Neuronal stem cell (in vitro differentiated cells): ENCODE measurements around the gene NECAB3.
"Not testable (repeated sequence)": the region's sequence is repeated elsewhere in the genome, so short reads cannot be mapped to it uniquely, and the experiment has no call there.

Experiments used
- DNase-seq: peaks from one replicate; pipeline ENCODE4 v3.0.0-alpha.2; 2013; ENCODE audit warnings: low spot score
- H2AFZ ChIP-seq: one replicate; pipeline ENCODE4 v1.6.1; 2013; ENCODE audit warnings: mild to moderate bottlenecking, low read length, inconsistent platforms
- H2AK5ac ChIP-seq: 2 replicates; pipeline ENCODE4 v1.6.1; 2013; ENCODE audit warnings: low read depth, mild to moderate bottlenecking, inconsistent platforms, low read length, moderate library complexity, mixed read lengths
- H2BK120ac ChIP-seq: 2 replicates; pipeline ENCODE4 v1.6.1; 2013; ENCODE audit warnings: low read depth, mild to moderate bottlenecking, inconsistent platforms, low read length, moderate library complexity, mixed read lengths
- H2BK12ac ChIP-seq: one replicate; pipeline ENCODE4 v1.6.1; 2013; ENCODE audit warnings: low read length, inconsistent platforms
- H2BK15ac ChIP-seq: 2 replicates; pipeline ENCODE4 v1.6.1; 2013; ENCODE audit warnings: mild to moderate bottlenecking, low read length, inconsistent platforms, mixed read lengths
- H2BK5ac ChIP-seq: one replicate; pipeline ENCODE4 v1.6.1; 2013; ENCODE audit warnings: inconsistent platforms, mild to moderate bottlenecking, low read length, moderate library complexity
- H3K14ac ChIP-seq: one replicate; pipeline ENCODE4 v1.6.1; 2013; ENCODE audit warnings: low read length, inconsistent platforms
- H3K18ac ChIP-seq: 2 replicates; pipeline ENCODE4 v1.6.1; 2013; ENCODE audit warnings: low read length, inconsistent platforms
- H3K23ac ChIP-seq: 2 replicates; pipeline ENCODE4 v1.6.1; 2013; ENCODE audit warnings: low read depth, mild to moderate bottlenecking, mixed read lengths, low read length, inconsistent platforms; ENCODE audit not compliant: poor library complexity
- H3K27ac ChIP-seq: replicated peaks from 3 replicates; pipeline ENCODE4 v1.5.1; 2013; ENCODE audit warnings: low read length, inconsistent platforms
- H3K27me3 ChIP-seq, 3 experiments: 2 replicates each; pipeline ENCODE4 v1.6.1; 2013; ENCODE audit warnings: low read length in 3 of 3, mild to moderate bottlenecking in 2 of 3, inconsistent platforms in 1 of 3, low read depth in 1 of 3, mixed read lengths in 1 of 3, moderate library complexity in 1 of 3; ENCODE audit not compliant: control insufficient read depth in 3 of 3, insufficient read depth in 3 of 3
- H3K36me3 ChIP-seq, 2 donors: replicated peaks in 1 of 2; 2 replicates each; pipeline ENCODE4 v1.6.1; 2013; ENCODE audit warnings: low read length in 2 of 2; ENCODE audit not compliant: control insufficient read depth in 2 of 2, insufficient read depth in 2 of 2
- H3K4ac ChIP-seq: 2 replicates; pipeline ENCODE4 v1.6.1; 2013; ENCODE audit warnings: inconsistent platforms, mild to moderate bottlenecking, low read length, moderate library complexity
- H3K4me1 ChIP-seq, 2 donors: 1 replicate in 1 of 2; 2 replicates in 1 of 2; pipeline ENCODE4 v1.6.1; 2013; ENCODE audit warnings: low read length in 2 of 2, low read depth in 1 of 2; ENCODE audit not compliant: control insufficient read depth in 2 of 2, insufficient read depth in 1 of 2
- H3K4me2 ChIP-seq: one replicate; pipeline ENCODE4 v1.6.1; 2013; ENCODE audit warnings: mild to moderate bottlenecking, low read length, inconsistent platforms; ENCODE audit not compliant: insufficient read depth, poor library complexity, severe bottlenecking
- H3K4me3 ChIP-seq, 2 donors: 2 replicates each; pipeline ENCODE4 v1.5.1; 2013; ENCODE audit warnings: low read length in 2 of 2, mild to moderate bottlenecking in 2 of 2, inconsistent platforms in 1 of 2, moderate library complexity in 1 of 2
- H3K79me1 ChIP-seq: one replicate; pipeline ENCODE4 v1.6.1; 2013; ENCODE audit warnings: low read depth, mild to moderate bottlenecking, inconsistent platforms, low read length, moderate library complexity
- H3K9ac ChIP-seq: one replicate; pipeline ENCODE4 v1.6.1; 2013; ENCODE audit warnings: mild to moderate bottlenecking, low read depth, low read length, inconsistent platforms; ENCODE audit not compliant: poor library complexity
- H3K9me3 ChIP-seq, 2 donors: replicated peaks in 1 of 2; 2 replicates each; pipeline versions ENCODE3 to v1.6.1; 2013; ENCODE audit warnings: low read length in 2 of 2, mild to moderate bottlenecking in 2 of 2, inconsistent platforms in 1 of 2, low read depth in 1 of 2, mixed read lengths in 1 of 2, moderate library complexity in 1 of 2; ENCODE audit not compliant: control insufficient read depth in 2 of 2, insufficient read depth in 1 of 2
- H4K8ac ChIP-seq: one replicate; pipeline ENCODE4 v1.6.1; 2013; ENCODE audit warnings: low read depth, mild to moderate bottlenecking, inconsistent platforms, low read length, moderate library complexity
- H4K91ac ChIP-seq: one replicate; pipeline ENCODE4 v1.6.1; 2013; ENCODE audit warnings: low read length, low read depth, mild to moderate bottlenecking, inconsistent platforms; ENCODE audit not compliant: poor library complexity
- WGBS, 2 donors: extraction: QIAGEN DNeasy Blood & Tissue Kit; methylation state at CpG; one replicate each; pipeline ENCODE4 v1.1.7; 2013; ENCODE audit warnings: missing lambda C conversion rate in 2 of 2, mixed read lengths in 1 of 2; ENCODE audit not compliant: insufficient read length in 2 of 2, insufficient replicate concordance in 1 of 2; ENCODE audit errors: extremely low coverage in 2 of 2; 5-methylcytosine and 5-hydroxymethylcytosine counted together

Gene NECAB3

GRCh38 chr20:33700696-33701441 lies 26.6 kb upstream of the NECAB3 start:
- H3K27me3 ChIP-seq, H4K8ac ChIP-seq, H4K91ac ChIP-seq, H2BK120ac ChIP-seq, H2BK15ac ChIP-seq, H3K9me3 ChIP-seq, H3K18ac ChIP-seq, H3K4me2 ChIP-seq, H3K23ac ChIP-seq, H3K9ac ChIP-seq, H2AK5ac ChIP-seq, H3K36me3 ChIP-seq, H3K4ac ChIP-seq, H2BK5ac ChIP-seq, H3K27ac ChIP-seq, H3K4me1 ChIP-seq, DNase-seq, H3K4me3 ChIP-seq, H2BK12ac ChIP-seq, H3K79me1 ChIP-seq, H3K14ac ChIP-seq, H2AFZ ChIP-seq: not testable (repeated sequence)
- WGBS, 2 donors: no CpG with 5 or more reads among the region's 45 CpGs

- H3K18ac ChIP-seq, H2AFZ ChIP-seq, H2BK5ac ChIP-seq, H3K9ac ChIP-seq, H2BK120ac ChIP-seq, H3K23ac ChIP-seq, H3K4me3 ChIP-seq, DNase-seq, H2AK5ac ChIP-seq, H2BK15ac ChIP-seq, H4K91ac ChIP-seq, H3K4me1 ChIP-seq, H3K9me3 ChIP-seq, H3K27me3 ChIP-seq, H2BK12ac ChIP-seq, H3K4me2 ChIP-seq, H3K14ac ChIP-seq, H3K27ac ChIP-seq, H3K79me1 ChIP-seq, H3K36me3 ChIP-seq, H4K8ac ChIP-seq, H3K4ac ChIP-seq: not testable (repeated sequence)
- WGBS, 2 donors: no CpG with 5 or more reads among the region's 27 CpGs
Observed at GRCh38 chr20:33698966-33699365, 24.7 kb upstream of the NECAB3 start.

- H3K4me3 ChIP-seq: no peak overlapping the region
- WGBS, 2 donors: no CpG with 5 or more reads among the region's 8 CpGs
Observed at GRCh38 chr20:33697129-33697528, 22.9 kb upstream of the NECAB3 start.

GRCh38 chr20:33696448-33696847 lies 22.2 kb upstream of the NECAB3 start:
- no peak for DNase-seq
- Histone ChIP-seq H4K91ac (no peak overlapping the region), H3K18ac (no peak overlapping the region), H2AFZ (no peak overlapping the region), H2BK15ac (no peak overlapping the region), H3K79me1 (no peaks in the 10 kb centered on the region), H3K9ac (no peak overlapping the region), H3K23ac (no peak overlapping the region), H3K4ac (no peak overlapping the region), H4K8ac (no peak overlapping the region), H3K4me2 (no peak overlapping the region), H3K4me1 (peaks cover 14 to 16% of the 10 kb centered on the region in 2 donors), H3K27ac (no peak overlapping the region), H3K9me3 (peaks cover 0 to 6% of the 10 kb centered on the region in 2 donors), H2BK5ac (no peak overlapping the region), H3K4me3 (no peak overlapping the region), H2AK5ac (no peak overlapping the region), H3K14ac (no peak overlapping the region), H2BK120ac (no peak overlapping the region), H3K27me3 (no peaks in the 10 kb centered on the region), H3K36me3 (no peaks in the 10 kb centered on the region), H2BK12ac (no peak overlapping the region)
- WGBS, 2 donors: no CpG with 5 or more reads among the region's 4 CpGs

More at GRCh38 chr20:33697129-33697528, 22.9 kb upstream of the NECAB3 start:
- Histone ChIP-seq H3K9me3 (peaks cover 0 to 6% of the 10 kb centered on the region in 2 donors), H2AK5ac (no peak overlapping the region), H3K14ac (no peak overlapping the region), H3K27ac (no peak overlapping the region), H3K18ac (no peak overlapping the region), H3K79me1 (no peaks in the 10 kb centered on the region), H4K8ac (no peak overlapping the region), H3K4me1 (peaks cover 14 to 16% of the 10 kb centered on the region in 2 donors), H2BK15ac (no peak overlapping the region), H3K27me3 (no peaks in the 10 kb centered on the region), H3K4ac (no peak overlapping the region), H2BK120ac (no peak overlapping the region), H4K91ac (no peak overlapping the region), H3K23ac (no peak overlapping the region), H3K36me3 (no peaks in the 10 kb centered on the region), H2BK12ac (no peak overlapping the region), H3K4me2 (no peak overlapping the region), H2AFZ (peak overlapping the region; percentile 76), H2BK5ac (no peak overlapping the region), H3K9ac (no peak overlapping the region)
- DNase-seq: no peak
